Left lobe of liver (tissue), 2 donors: Measurements from ENCODE around the gene FNDC3B. TPM values are rescaled to one million over a fixed set of nuclear protein-coding genes. Genes with fewer than 3 reads are reported as not detected.
A peak's percentile ranks its signal among the peaks of the same experiment; 100 is the strongest.
"Not testable (repeated sequence)": the region's sequence is repeated elsewhere in the genome, so short reads cannot be mapped to it uniquely, and the experiment has no call there.

Experiments
- ATAC-seq: fragments of 200-7000 bp; cut with Tn5 transposase; one replicate; pipeline ENCODE4 v1.9.1; 2020; ENCODE audit warnings: mild to moderate bottlenecking, moderate library complexity
- DNase-seq: peaks from one replicate; pipeline ENCODE4 v3.0.0-alpha.2; 2020; ENCODE audit warnings: low spot score
- total RNA-seq: library from RNA; stranded (reverse); gene quantifications from one replicate; pipeline ENCODE4 v1.2.1, GENCODE V29; 2021
- donor health status: DM: no; HTN: no; CAD: no; lungs with moderate emphysema.
- donor health status: DM: no; HTN: yes; CAD: no.

FNDC3B gene
- total RNA-seq, 1 donor from 2014 or later = 44.6 TPM

- ATAC-seq (no peak), DNase-seq (no peak)
These were observed 213.8 kb downstream of the FNDC3B start for GRCh38 chr3:172253200-172253599.

GRCh38 chr3:172254542-172254941, 215.2 kb downstream of the FNDC3B start:
- DNase-seq (no peak), ATAC-seq (no peak)

GRCh38 chr3:172255321-172255720, 215.9 kb downstream of the FNDC3B start:
- not testable (repeated sequence) for DNase-seq, ATAC-seq

- DNase-seq (peak; percentile 70), ATAC-seq (peak; percentile 86)
These were observed 216.8 kb downstream of the FNDC3B start for GRCh38 chr3:172256101-172256734.

- ATAC-seq (no peak), DNase-seq (no peak)
These were observed 218.4 kb downstream of the FNDC3B start for GRCh38 chr3:172257648-172258400.

- DNase-seq = no peak
These were observed 219.2 kb downstream of the FNDC3B start for GRCh38 chr3:172258624-172259023.

GRCh38 chr3:172259111-172259541, 219.7 kb downstream of the FNDC3B start:
- DNase-seq = no peak
- no peak for ATAC-seq

More at GRCh38 chr3:172258624-172259023, 219.2 kb downstream of the FNDC3B start:
- ATAC-seq = no peak

- DNase-seq = no peak
- ATAC-seq = no peak
These were observed 220.4 kb downstream of the FNDC3B start for GRCh38 chr3:172259726-172260248.

- DNase-seq (no peak), ATAC-seq (peak; percentile 35)
These were observed 221.0 kb downstream of the FNDC3B start for GRCh38 chr3:172260381-172260780.

GRCh38 chr3:172261054-172261453, 221.7 kb downstream of the FNDC3B start:
- ATAC-seq = no peak
- DNase-seq = no peak

- ATAC-seq (no peak), DNase-seq (no peak)
These were observed 223.7 kb downstream of the FNDC3B start for GRCh38 chr3:172262991-172263608.

- ATAC-seq (no peak), DNase-seq (no peak)
These were observed 224.6 kb downstream of the FNDC3B start for GRCh38 chr3:172263781-172264486.

GRCh38 chr3:172266103-172266502, 226.7 kb downstream of the FNDC3B start:
- ATAC-seq (no peak), DNase-seq (no peak)

- no peak for DNase-seq
- no peak for ATAC-seq
These were observed 229.0 kb downstream of the FNDC3B start for GRCh38 chr3:172268425-172268824.

GRCh38 chr3:172268868-172269267, 229.5 kb downstream of the FNDC3B start:
- no peak for ATAC-seq
- no peak for DNase-seq

- DNase-seq = no peak
These were observed 231.3 kb downstream of the FNDC3B start for GRCh38 chr3:172270557-172271166.

GRCh38 chr3:172271386-172271976, 232.1 kb downstream of the FNDC3B start:
- ATAC-seq (no peak), DNase-seq (no peak)

More at GRCh38 chr3:172270557-172271166, 231.3 kb downstream of the FNDC3B start:
- ATAC-seq = no peak

- DNase-seq = no peak
- ATAC-seq = no peak
These were observed 233.3 kb downstream of the FNDC3B start for GRCh38 chr3:172272698-172273097.

- ATAC-seq (no peak), DNase-seq (no peak)
These were observed 234.0 kb downstream of the FNDC3B start for GRCh38 chr3:172273378-172273777.

GRCh38 chr3:172274906-172275305, 235.5 kb downstream of the FNDC3B start:
- no peak for ATAC-seq
- no peak for DNase-seq
